Measurements from ENCODE around the gene BRCA1. TPM values are rescaled to one million over a fixed set of nuclear protein-coding genes. Genes with fewer than 3 reads are reported as not detected.
A peak's percentile ranks its signal among the peaks of the same experiment; 100 is the strongest.
"Not testable (repeated sequence)": the region's sequence is repeated elsewhere in the genome, so short reads cannot be mapped to it uniquely, and the experiment has no call there.

Gene BRCA1
- total RNA-seq, 2 donors from 2014 or later = 41.6 to 111 TPM

DNA sequence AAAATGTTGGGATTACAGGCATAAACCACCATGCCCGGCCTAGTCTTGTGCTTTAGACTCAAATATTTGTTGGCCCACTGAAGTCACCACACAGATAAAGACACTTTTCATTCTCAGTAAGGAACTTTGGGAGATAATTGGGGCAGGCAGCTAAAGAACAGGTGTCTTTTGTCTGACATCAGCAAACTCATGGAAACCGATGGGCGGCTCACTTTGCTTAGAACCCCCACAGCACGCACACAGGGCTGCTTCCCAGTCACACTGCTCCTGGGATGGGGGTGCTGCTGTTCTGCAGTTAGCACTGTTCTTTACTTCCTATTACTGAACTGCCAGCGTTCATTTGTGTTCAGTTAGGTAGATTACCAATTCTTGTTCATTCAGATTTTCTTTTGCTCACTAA lies 18.0 kb upstream of the BRCA1 start:
- Mint-ChIP-seq H3K36me3 (no peaks in the 10 kb centered on the region), H3K27me3 (no peaks in the 10 kb centered on the region), H3K27ac (no peak overlapping the region), H3K4me3 (no peak overlapping the region), H3K4me1 (ENCODE audit: low read depth in 2 of 2) (peaks cover 0 to under 1% of the 10 kb centered on the region in 2 donors), H3K9me3 (no peaks in the 10 kb centered on the region)
- ATAC-seq = no peak
- DNase-seq (ENCODE audit: low spot score) = no peak

DNA sequence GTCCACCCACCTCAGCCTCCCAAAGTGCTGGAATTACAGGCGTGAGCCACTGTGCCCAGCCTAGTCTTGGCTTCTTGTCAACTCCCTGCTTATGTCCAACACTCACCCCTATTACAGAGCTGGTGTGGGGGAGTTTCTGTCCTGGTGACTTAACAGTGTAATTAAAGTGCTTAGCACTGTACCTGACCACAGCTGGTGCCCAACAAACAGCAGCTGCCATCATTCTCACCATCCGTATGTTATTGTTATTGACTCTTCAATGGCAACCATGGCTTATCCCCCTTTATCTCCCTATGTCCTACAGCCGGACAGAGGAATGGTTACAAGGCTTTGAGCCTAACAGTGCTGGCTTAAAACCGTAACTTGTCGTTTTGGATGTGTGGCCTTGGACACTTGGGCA lies 17.0 kb upstream of the BRCA1 start:
- Mint-ChIP-seq H3K27me3 (no peaks in the 10 kb centered on the region), H3K9me3 (no peaks in the 10 kb centered on the region), H3K36me3 (no peaks in the 10 kb centered on the region), H3K4me3 (no peak overlapping the region), H3K4me1 (ENCODE audit: low read depth in 2 of 2) (peaks cover 0 to 2% of the 10 kb centered on the region in 2 donors), H3K27ac (no peak overlapping the region)
- ATAC-seq (no peak), DNase-seq (ENCODE audit: low spot score) (no peak)

DNA sequence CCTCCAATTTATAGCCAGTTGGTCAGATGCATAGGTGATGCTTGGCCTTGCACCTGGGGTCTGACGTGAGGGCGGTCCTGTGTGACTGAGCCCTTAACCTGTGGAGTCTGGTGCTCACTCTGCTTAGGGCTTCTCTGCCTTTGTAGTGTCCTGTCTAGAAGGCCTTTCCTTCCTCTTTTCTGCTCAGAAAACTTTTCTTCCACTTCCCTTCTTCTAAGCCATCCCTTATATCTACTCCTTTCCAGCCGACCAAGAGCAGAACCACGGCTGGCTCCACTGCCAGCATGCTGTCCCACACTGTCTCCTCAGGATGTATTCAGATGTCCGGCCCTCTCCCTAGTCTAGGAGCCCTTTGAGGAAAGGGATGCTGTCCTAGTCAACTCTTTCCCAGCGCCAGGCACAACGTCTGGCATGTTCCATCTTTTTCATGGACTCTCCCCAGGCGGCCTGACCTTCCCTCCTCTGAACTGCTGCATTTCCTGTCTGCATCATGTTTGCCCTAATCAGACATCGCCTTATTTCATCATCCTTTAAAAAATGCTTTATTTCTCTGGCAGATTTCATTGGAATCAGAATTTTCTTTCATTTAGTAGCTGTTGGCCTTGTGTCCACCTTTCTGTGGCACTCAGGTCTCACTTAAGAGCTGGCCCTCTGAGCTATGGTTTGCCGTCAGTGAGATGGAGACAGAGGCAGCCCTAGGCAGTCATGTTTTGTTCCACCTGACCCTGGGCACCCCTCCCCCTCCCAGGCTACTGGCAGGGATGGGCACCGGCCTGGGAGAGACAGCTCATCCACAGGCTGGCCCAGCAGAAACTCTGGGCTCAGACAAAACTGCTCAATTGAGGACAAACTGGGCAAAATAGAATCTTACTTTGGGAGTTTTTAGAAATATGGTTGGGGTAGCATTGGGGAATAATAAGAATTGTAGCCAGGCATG lies 15.5 kb upstream of the BRCA1 start:
- Mint-ChIP-seq H3K9me3 (no peaks in the 10 kb centered on the region), H3K27ac (no peak overlapping the region), H3K4me1 (ENCODE audit: low read depth in 2 of 2) (peaks cover 4 to 10% of the 10 kb centered on the region in 2 donors), H3K27me3 (no peaks in the 10 kb centered on the region), H3K36me3 (no peaks in the 10 kb centered on the region), H3K4me3 (no peak overlapping the region)
- ATAC-seq (no peak), DNase-seq (ENCODE audit: low spot score) (no peak)

DNA sequence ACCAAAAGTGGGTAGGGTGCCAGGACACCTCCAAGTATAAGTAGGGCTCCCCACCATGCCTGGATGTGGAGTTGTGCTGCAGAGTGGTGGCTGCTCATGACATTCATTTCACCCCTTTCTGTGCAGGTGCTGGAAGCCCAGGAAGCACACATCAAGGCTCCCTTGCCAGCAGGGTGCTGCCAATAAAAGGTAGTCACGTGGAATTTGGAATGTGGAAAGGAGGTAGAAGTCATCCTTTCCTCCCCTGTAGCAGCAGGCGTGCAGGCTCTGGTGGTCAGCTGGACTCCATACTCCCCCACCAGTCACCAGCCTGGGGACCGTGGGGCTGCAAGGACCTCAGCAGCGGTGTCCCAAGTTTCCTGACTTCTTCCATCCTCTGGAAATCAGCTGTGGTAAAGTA lies 13.4 kb upstream of the BRCA1 start:
- not testable (repeated sequence) for H3K4me1 Mint-ChIP-seq (ENCODE audit: low read depth in 2 of 2)

DNA sequence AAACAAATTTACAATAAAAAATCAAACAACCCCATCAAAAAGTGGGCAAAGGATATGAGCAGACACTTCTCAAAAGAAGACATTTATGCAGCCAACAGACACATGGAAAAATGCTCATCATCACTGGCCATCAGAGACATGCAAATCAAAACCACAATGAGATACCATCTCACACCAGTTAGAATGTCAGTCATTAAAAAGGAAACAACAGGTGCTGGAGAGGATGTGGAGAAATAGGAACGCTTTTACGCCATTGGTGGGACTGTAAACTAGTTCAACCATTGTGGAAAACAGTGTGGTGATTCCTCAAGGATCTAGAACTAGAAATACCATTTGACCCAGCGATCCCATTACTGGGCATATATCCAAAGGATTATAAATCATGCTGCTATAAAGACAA lies 11.4 kb upstream of the BRCA1 start:
- DNase-seq (ENCODE audit: low spot score); H3K4me3 Mint-ChIP-seq; H3K4me1 Mint-ChIP-seq (ENCODE audit: low read depth in 2 of 2); H3K9me3 Mint-ChIP-seq; H3K27me3 Mint-ChIP-seq; H3K27ac Mint-ChIP-seq; ATAC-seq; H3K36me3 Mint-ChIP-seq: not testable (repeated sequence)

More for the DNA sequence above, 13.4 kb upstream of the BRCA1 start:
- H3K9me3 Mint-ChIP-seq; H3K27ac Mint-ChIP-seq; H3K27me3 Mint-ChIP-seq; H3K36me3 Mint-ChIP-seq; ATAC-seq; DNase-seq (ENCODE audit: low spot score); H3K4me3 Mint-ChIP-seq: not testable (repeated sequence)

DNA sequence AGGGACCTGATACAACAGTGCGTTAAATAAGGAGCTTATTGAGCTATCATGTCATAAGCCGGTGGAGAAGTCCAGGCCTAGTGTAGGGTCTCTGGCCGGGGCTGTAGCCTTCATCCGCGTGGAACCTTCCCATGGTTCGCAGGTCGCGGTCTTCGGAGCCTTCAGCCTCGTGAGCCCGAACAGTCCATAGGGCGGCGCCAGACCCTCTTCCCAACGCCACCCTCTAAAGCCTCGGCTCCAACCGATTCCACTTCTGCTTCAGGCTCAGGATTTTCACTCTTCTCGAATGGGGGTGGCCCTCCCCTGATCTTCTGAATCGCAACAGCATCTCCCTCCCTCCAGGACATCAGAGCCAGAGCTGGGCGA lies 10.3 kb upstream of the BRCA1 start:
- Mint-ChIP-seq H3K9me3 (no peaks in the 10 kb centered on the region), H3K27me3 (no peaks in the 10 kb centered on the region), H3K36me3 (no peaks in the 10 kb centered on the region), H3K4me1 (ENCODE audit: low read depth in 2 of 2) (peaks cover 4 to 10% of the 10 kb centered on the region in 2 donors), H3K4me3 (no peak overlapping the region), H3K27ac (no peak overlapping the region)
- ATAC-seq (no peak), DNase-seq (ENCODE audit: low spot score) (no peak)

DNA sequence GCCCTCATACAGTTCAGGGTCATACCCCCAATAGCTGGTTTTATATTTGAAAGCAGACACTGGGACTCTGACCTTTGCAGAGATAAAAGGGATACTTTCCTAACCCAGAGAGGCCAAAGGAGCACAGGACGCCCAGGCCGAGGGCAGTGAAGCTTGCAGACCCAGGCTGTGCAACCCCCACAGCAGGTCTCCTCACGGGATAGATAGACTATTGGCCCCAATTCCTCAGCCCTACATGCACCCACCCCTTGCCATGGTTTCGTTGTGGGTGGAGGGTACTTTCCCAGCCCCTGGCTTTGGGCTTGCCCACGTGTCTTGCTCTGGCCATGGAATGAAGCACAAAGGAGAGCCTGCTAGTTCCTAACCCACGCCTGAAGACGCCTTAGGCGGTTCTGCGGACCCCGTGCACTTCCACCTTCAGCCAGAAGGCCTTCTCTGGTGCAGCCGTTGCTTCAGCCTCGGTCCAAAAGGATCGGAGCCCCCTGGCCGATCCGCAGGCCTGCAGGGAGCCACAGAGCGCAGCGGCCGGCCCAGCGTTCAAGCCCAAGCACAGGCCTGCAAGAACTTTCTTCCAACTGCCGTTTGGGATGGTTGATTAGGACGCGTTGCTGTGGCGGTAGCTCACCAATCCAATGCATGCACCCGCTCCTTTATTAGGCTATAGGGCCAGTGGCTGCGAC lies 9.8 kb upstream of the BRCA1 start:
- ATAC-seq (no peak), DNase-seq (ENCODE audit: low spot score) (no peak)
- peaks cover 4 to 10% of the 10 kb centered on the region in 2 donors for H3K4me1 Mint-ChIP-seq (ENCODE audit: low read depth in 2 of 2)
- H3K27ac Mint-ChIP-seq = no peak overlapping the region
- H3K27me3 Mint-ChIP-seq = no peaks in the 10 kb centered on the region
- no peaks in the 10 kb centered on the region for H3K36me3 Mint-ChIP-seq
- H3K4me3 Mint-ChIP-seq = no peak overlapping the region
- no peaks in the 10 kb centered on the region for H3K9me3 Mint-ChIP-seq

DNA sequence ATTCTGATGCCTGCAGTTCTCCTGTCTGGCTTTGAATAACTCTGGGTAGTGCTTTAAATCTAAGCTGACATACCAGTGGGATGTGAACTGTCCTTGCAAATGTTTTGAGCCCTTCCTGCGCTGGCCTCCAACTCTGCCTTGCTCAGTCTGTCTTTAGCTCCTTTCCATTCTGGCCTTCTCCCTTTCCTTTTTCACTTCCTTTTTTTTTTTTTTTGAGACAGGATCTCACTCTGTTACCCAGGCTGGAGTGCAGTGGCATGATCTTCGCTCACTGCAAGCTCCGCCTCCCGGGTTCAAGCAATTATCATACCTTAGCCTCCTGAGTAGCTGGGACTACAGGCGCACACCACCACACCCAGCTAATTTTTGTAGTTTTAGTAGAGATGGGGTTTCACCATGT lies 8.3 kb upstream of the BRCA1 start:
- not testable (repeated sequence) for H3K36me3 Mint-ChIP-seq; ATAC-seq; DNase-seq (ENCODE audit: low spot score); H3K27me3 Mint-ChIP-seq; H3K4me3 Mint-ChIP-seq; H3K27ac Mint-ChIP-seq; H3K9me3 Mint-ChIP-seq
- H3K4me1 Mint-ChIP-seq (ENCODE audit: low read depth in 2 of 2) = peaks cover 4 to 11% of the 10 kb centered on the region in 2 donors

DNA sequence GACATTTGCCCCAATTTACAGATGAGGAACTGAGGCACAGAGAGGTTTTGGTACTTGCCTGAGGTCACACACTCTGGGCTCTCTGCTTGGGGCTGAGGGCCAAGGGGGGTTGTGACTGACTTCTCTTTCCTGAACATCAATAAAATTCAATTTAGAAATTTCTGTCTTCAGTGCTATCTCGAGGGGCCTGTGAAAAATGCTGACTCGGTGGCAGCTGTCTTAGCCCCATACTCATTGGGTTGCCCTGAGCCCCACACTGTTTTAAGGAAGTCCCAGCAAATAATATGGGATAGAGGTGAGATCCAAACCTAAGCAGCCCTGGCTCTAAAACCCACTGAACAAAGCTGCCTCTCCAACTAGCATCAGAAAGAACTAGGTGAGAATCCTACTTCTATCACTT lies 7.0 kb upstream of the BRCA1 start:
- Mint-ChIP-seq H3K4me3 (no peak overlapping the region), H3K27me3 (no peaks in the 10 kb centered on the region), H3K9me3 (no peaks in the 10 kb centered on the region), H3K27ac (no peak overlapping the region), H3K36me3 (peaks cover 6% of the 10 kb centered on the region), H3K4me1 (ENCODE audit: low read depth in 2 of 2) (peaks cover 4 to 19% of the 10 kb centered on the region in 2 donors)
- no peak for DNase-seq (ENCODE audit: low spot score)
- no peak for ATAC-seq

DNA sequence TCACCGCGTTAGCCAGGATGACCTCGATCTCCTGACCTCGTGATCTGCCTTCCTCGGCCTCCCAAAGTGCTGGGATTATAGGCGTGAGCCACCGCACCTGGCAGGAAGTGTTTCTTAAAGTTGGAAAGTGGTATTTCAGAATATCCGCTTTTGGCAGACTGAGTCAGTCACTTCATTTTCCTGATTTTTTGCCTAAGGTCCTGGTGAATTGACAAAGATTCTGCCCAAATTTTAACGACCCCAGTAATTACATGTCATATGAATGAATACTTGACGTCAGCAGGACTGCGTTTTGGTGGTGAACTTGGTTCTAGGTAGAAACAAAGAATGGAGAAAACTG lies 4.5 kb upstream of the BRCA1 start:
- Mint-ChIP-seq H3K4me3 (no peak overlapping the region), H3K27ac (no peak overlapping the region), H3K27me3 (no peaks in the 10 kb centered on the region), H3K36me3 (peaks cover 6% of the 10 kb centered on the region), H3K4me1 (ENCODE audit: low read depth in 2 of 2) (peaks cover 15 to 24% of the 10 kb centered on the region in 2 donors), H3K9me3 (no peaks in the 10 kb centered on the region)
- DNase-seq (ENCODE audit: low spot score) = no peak
- ATAC-seq = no peak

DNA sequence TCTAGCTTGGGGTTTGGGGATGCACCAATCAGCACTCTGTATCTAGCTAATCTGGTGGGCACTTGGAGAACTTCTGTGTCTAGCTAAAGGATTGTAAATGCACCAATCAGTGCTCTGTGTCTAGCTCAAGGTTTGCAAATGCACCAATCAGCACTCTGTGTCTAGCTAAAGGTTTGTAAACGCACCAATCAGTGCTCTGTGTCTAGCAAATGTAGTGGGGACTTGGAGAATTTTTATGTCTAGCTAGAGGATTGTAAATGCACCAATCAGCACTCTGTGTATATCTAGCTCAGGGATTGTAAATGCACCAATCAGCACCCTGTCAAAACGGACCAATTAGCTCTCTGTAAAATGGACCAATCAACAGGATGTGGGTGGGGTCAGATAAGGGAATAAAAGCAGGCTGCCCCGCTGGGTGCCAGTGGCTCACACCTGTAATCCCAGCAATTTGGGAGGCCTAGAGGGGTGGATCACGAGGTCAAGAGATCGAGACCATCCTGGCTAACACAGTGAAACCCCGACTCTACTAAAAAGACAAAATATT lies 2.2 kb upstream of the BRCA1 start:
- H3K9me3 Mint-ChIP-seq; H3K36me3 Mint-ChIP-seq; DNase-seq (ENCODE audit: low spot score); H3K27me3 Mint-ChIP-seq; ATAC-seq: not testable (repeated sequence)
- peak overlapping the region in 1 of 2 donors; percentile 23 for H3K27ac Mint-ChIP-seq
- peak overlapping the region; percentile 58 for H3K4me3 Mint-ChIP-seq
- peaks cover 25 to 31% of the 10 kb centered on the region in 2 donors for H3K4me1 Mint-ChIP-seq (ENCODE audit: low read depth in 2 of 2)

DNA sequence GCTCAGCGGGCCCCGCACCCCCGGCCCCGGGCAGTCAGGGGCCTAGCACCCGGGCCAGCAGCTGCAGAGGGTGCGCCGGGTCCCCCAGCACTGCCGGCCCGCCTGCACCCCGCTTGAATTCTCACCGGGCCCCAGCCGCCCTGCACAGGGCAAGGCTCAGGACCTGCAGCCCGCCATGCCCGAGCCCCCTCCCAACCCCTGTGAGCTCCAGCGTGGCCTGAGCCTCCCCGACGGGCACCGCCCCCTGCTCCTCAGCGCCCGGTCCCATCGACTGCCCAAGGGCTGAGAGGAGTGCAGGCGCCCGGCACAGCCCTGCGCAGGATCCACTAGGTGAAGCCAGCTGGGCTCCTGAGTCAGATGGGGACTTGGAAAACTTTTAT lies 1.7 kb upstream of the BRCA1 start:
- Mint-ChIP-seq H3K4me3 (peak overlapping the region; percentile 58), H3K36me3 (peaks cover 12% of the 10 kb centered on the region)

DNA sequence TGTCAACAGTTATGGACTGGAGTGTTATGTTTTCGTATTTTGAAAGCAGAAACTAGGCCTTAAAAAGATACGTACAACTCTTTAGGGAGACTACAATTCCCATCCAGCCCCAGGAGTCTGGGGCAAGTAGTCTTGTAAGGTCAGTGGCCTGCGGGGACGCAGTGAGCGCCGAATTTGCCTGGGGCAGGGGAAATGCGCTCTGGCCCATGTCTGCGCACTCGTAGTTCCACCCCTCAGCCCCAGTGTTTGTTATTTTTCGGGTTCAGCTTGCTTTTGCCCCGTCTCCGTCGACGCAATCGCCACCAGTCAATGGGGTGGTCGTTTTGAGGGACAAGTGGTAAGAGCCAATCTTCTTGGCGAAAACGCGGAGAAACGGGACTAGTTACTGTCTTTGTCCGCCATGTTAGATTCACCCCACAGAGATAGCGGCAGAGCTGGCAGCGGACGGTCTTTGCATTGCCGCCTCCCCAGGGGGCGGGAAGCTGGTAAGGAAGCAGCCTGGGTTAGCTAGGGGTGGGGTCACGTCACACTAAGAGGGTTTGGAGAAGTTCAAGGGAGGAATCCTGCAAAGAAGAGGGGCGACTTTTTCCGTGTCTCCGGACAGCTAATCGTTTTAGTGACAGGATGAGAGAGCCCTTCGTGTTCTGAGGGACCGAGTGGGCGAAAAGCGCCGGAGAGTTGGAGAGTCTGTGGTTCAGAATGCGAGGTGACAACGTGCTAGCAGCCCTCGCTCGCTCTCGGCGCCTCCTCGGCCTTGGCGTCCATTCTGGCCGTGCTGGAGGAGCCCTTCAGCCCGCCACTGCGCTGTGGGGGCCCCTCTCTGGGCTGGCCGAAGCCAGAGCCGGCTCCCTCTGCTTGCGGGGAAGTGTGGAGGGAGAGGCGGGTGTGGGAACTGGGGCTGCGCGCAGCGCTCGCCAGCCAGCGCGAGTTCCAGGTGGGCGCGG lies 1.1 kb upstream of the BRCA1 start:
- H3K27ac Mint-ChIP-seq = peak overlapping the region; percentile 94 to 97
- H3K36me3 Mint-ChIP-seq = peaks cover 13% of the 10 kb centered on the region
- ATAC-seq (no peak), DNase-seq (ENCODE audit: low spot score) (no peak)
- H3K27me3 Mint-ChIP-seq = no peaks in the 10 kb centered on the region
- H3K4me1 Mint-ChIP-seq (ENCODE audit: low read depth in 2 of 2) = peaks cover 25 to 31% of the 10 kb centered on the region in 2 donors
- H3K4me3 Mint-ChIP-seq = peak overlapping the region; percentile 99
- no peaks in the 10 kb centered on the region for H3K9me3 Mint-ChIP-seq

More for the DNA sequence above, 1.7 kb upstream of the BRCA1 start:
- no peak for ATAC-seq
- H3K27ac Mint-ChIP-seq = no peak overlapping the region
- H3K27me3 Mint-ChIP-seq = no peaks in the 10 kb centered on the region
- peaks cover 25 to 31% of the 10 kb centered on the region in 2 donors for H3K4me1 Mint-ChIP-seq (ENCODE audit: low read depth in 2 of 2)
- H3K9me3 Mint-ChIP-seq = no peaks in the 10 kb centered on the region
- no peak for DNase-seq (ENCODE audit: low spot score)
